ENCODE results near the gene SPRR4.
"Not testable (repeated sequence)": the region's sequence is repeated elsewhere in the genome, so short reads cannot be mapped to it uniquely, and the experiment has no call there.

Gene SPRR4

DNA sequence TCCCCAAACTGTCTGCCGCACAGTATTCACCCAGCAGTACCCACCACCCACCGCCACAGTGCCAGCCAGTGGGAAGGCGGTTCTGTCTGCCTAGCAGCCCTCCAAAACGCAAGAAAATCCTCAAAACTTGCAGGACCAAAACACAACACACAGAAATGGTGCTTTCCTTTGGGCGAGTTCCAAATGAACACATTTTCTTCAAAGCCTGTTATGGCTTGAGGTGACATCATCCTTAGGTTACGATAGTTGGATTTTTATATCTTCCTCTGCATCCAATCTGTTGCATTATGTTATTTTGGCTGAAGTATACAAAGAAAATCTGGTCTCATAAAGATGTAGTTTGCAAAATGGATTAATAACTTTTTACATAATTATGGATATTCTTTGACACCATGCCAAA is 22.7 kb downstream of the SPRR4 start:
- DNase-seq (ENCODE audit: insufficient read length), result no peak
- no peak for FAIRE-seq
- TF ChIP-seq TAF1 (IDR thresholded peaks at IDR 0.05; ENCODE audit: borderline replicate concordance, low read depth, low read length) (no peak), POLR2A (IDR thresholded peaks at IDR 0.05; ENCODE audit: low read depth, low read length) (no peak), POLR2AphosphoS5 (IDR thresholded peaks at IDR 0.05; ENCODE audit: low read depth, low read length) (no peak)

DNA sequence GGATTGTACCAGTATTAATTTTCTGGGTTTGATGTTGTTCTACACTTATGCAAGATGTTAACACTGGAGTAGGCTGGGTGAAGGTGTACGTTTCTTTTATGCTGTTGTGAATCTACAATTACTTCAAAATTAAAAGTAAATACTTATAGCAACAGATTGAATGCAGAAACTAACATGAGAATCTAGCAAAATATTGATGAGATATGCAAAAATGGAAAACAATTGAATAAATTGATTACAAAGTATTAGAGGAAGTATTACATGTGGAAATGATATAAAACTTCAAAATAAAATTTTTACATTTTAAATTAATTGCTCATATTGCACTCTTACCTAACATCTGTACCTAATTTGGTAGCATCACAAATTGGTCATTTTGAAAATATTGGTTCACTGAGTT is 25.4 kb downstream of the SPRR4 start:
- TF ChIP-seq POLR2AphosphoS5 (IDR thresholded peaks at IDR 0.05; ENCODE audit: low read depth, low read length) (no peak), TAF1 (IDR thresholded peaks at IDR 0.05; ENCODE audit: borderline replicate concordance, low read depth, low read length) (no peak), POLR2A (IDR thresholded peaks at IDR 0.05; ENCODE audit: low read depth, low read length) (no peak)
- no peak for DNase-seq (ENCODE audit: insufficient read length)
- no peak for FAIRE-seq

- TF ChIP-seq POLR2AphosphoS5 (IDR thresholded peaks at IDR 0.05; ENCODE audit: low read depth, low read length) (no peak), TAF1 (IDR thresholded peaks at IDR 0.05; ENCODE audit: borderline replicate concordance, low read depth, low read length) (no peak), POLR2A (IDR thresholded peaks at IDR 0.05; ENCODE audit: low read depth, low read length) (no peak)
- FAIRE-seq (no peak), DNase-seq (ENCODE audit: insufficient read length) (no peak)
Measured at GRCh38 chr1:152996633-152997400, 26.4 kb downstream of the SPRR4 start.

GRCh38 chr1:152997901-152998300 is 27.5 kb downstream of the SPRR4 start:
- DNase-seq (ENCODE audit: insufficient read length), result no peak
- TF ChIP-seq POLR2AphosphoS5 (IDR thresholded peaks at IDR 0.05; ENCODE audit: low read depth, low read length) (no peak), TAF1 (IDR thresholded peaks at IDR 0.05; ENCODE audit: borderline replicate concordance, low read depth, low read length) (no peak), POLR2A (IDR thresholded peaks at IDR 0.05; ENCODE audit: low read depth, low read length) (no peak)
- FAIRE-seq, result no peak

GRCh38 chr1:152998476-152998875 is 28.0 kb downstream of the SPRR4 start:
- TF ChIP-seq TAF1 (IDR thresholded peaks at IDR 0.05; ENCODE audit: borderline replicate concordance, low read depth, low read length), result no peak
- TF ChIP-seq POLR2A (IDR thresholded peaks at IDR 0.05; ENCODE audit: low read depth, low read length), result no peak
- TF ChIP-seq POLR2AphosphoS5 (IDR thresholded peaks at IDR 0.05; ENCODE audit: low read depth, low read length), result no peak
- DNase-seq (ENCODE audit: insufficient read length) (no peak), FAIRE-seq (no peak)

DNA sequence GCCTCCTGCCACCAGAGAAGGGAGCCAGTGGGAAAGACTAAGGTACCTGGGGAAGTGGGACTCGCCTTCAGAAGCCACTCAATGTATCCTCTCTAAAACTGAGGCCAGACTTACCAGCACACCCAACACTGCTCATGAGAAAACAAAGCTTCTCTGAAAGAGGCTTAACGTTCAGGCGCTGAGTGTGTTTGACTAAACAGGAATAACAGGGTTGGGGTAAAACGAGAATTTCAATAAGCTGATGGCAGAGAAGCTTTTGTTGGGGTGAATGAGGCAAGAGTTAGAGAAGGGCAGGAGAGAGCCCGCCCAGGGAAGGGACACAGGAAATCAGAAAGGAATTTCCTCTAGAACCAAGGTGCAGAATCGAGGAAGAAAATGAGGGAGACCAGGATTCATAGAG is 29.4 kb downstream of the SPRR4 start:
- DNase-seq (ENCODE audit: insufficient read length), result no peak
- TF ChIP-seq POLR2A (IDR thresholded peaks at IDR 0.05; ENCODE audit: low read depth, low read length) (no peak), TAF1 (IDR thresholded peaks at IDR 0.05; ENCODE audit: borderline replicate concordance, low read depth, low read length) (no peak), POLR2AphosphoS5 (IDR thresholded peaks at IDR 0.05; ENCODE audit: low read depth, low read length) (no peak)
- FAIRE-seq, result no peak

- DNase-seq (ENCODE audit: insufficient read length), result no peak
- TF ChIP-seq POLR2A (IDR thresholded peaks at IDR 0.05; ENCODE audit: low read depth, low read length) (no peak), POLR2AphosphoS5 (IDR thresholded peaks at IDR 0.05; ENCODE audit: low read depth, low read length) (no peak), TAF1 (IDR thresholded peaks at IDR 0.05; ENCODE audit: borderline replicate concordance, low read depth, low read length) (no peak)
- FAIRE-seq, result no peak
Measured at GRCh38 chr1:153000294-153000693, 29.8 kb downstream of the SPRR4 start.

GRCh38 chr1:153001382-153001781 is 30.9 kb downstream of the SPRR4 start, which contains the start of gene SPRR3:
Gene SPRR3 (plus strand): TSS chr1:153001749. CDS start chr1:153003021, 1,272 bp downstream.
- no peak for FAIRE-seq
- TF ChIP-seq POLR2AphosphoS5 (IDR thresholded peaks at IDR 0.05; ENCODE audit: low read depth, low read length), result no peak
- no peak for TF ChIP-seq POLR2A (IDR thresholded peaks at IDR 0.05; ENCODE audit: low read depth, low read length)
- no peak for TF ChIP-seq TAF1 (IDR thresholded peaks at IDR 0.05; ENCODE audit: borderline replicate concordance, low read depth, low read length)
- no peak for DNase-seq (ENCODE audit: insufficient read length)

- DNase-seq (ENCODE audit: insufficient read length); FAIRE-seq: not testable (repeated sequence)
Measured at GRCh38 chr1:153011235-153011758, 40.8 kb downstream of the SPRR4 start.

GRCh38 chr1:153021829-153022228 is 51.4 kb downstream of the SPRR4 start:
- DNase-seq (ENCODE audit: insufficient read length); FAIRE-seq: not testable (repeated sequence)
